Esophagus (tissue), 2 donors: ENCODE data around the gene NCOA1. TPM values are rescaled to one million over a fixed set of nuclear protein-coding genes. Genes with fewer than 3 reads are reported as not detected.
"Not testable (repeated sequence)": the region's sequence is repeated elsewhere in the genome, so short reads cannot be mapped to it uniquely, and the experiment has no call there.

Experiments used
- H3K27ac ChIP-seq, 2 donors: one replicate each; pipeline ENCODE4 v1.5.1; 2013; ENCODE audit warnings: low read depth in 2 of 2, mild to moderate bottlenecking in 2 of 2, inconsistent platforms in 1 of 2, low read length in 1 of 2, moderate library complexity in 1 of 2
- H3K27me3 ChIP-seq, 2 donors: one replicate each; pipeline ENCODE4 v1.6.1; 2013; ENCODE audit warnings: low read length in 2 of 2, control low read depth in 1 of 2, mild to moderate bottlenecking in 1 of 2; ENCODE audit not compliant: insufficient read depth in 2 of 2, control insufficient read depth in 1 of 2
- H3K36me3 ChIP-seq, 2 donors: one replicate each; pipeline ENCODE4 v1.6.1; 2013; ENCODE audit warnings: low read length in 1 of 2; ENCODE audit not compliant: control insufficient read depth in 2 of 2, insufficient read depth in 2 of 2
- H3K4me1 ChIP-seq, 2 donors: one replicate each; pipeline ENCODE4 v1.6.1; 2013; ENCODE audit warnings: low read length in 1 of 2; ENCODE audit not compliant: control insufficient read depth in 2 of 2, insufficient read depth in 2 of 2
- H3K4me3 ChIP-seq, 2 donors: one replicate each; pipeline ENCODE4 v1.5.1; 2013; ENCODE audit warnings: low read length in 2 of 2, mild to moderate bottlenecking in 2 of 2, low read depth in 1 of 2, moderate library complexity in 1 of 2
- H3K9me3 ChIP-seq, 2 donors: one replicate each; pipeline ENCODE4 v1.6.1; 2013; ENCODE audit warnings: mild to moderate bottlenecking in 2 of 2, low read depth in 1 of 2, low read length in 1 of 2, moderate library complexity in 1 of 2; ENCODE audit not compliant: control insufficient read depth in 2 of 2, insufficient read depth in 1 of 2
- WGBS, 2 donors: extraction: QIAGEN DNeasy Blood & Tissue Kit; methylation state at CpG; one replicate each; pipeline ENCODE4 v1.1.7; 2013; 5-methylcytosine and 5-hydroxymethylcytosine counted together
- polyA plus RNA-seq, 2 donors: library from polyadenylated mRNA; stranded (reverse); fragments of 200-250 nt; gene quantifications; one replicate each; pipeline ENCODE4 v1.2.3, GENCODE V29; 2013
- donor health status: healthy with polysubstance abuse.
- donor health status: Bipolar disorder and iron deficiency.

Gene NCOA1
- polyA plus RNA-seq, 2 donors: 8.7 to 13.7 TPM

- not testable (repeated sequence) for H3K9me3 ChIP-seq, H3K27me3 ChIP-seq, H3K4me1 ChIP-seq, H3K4me3 ChIP-seq, H3K36me3 ChIP-seq, H3K27ac ChIP-seq
- 96 to 99% methylated on average over 6 of the region's 6 CpGs for WGBS, 2 donors
These were observed 109.1 kb downstream of the NCOA1 start for GRCh38 chr2:24600140-24600539.

- 94 to 97% methylated on average over 3 of the region's 3 CpGs for WGBS, 2 donors
- H3K4me1 ChIP-seq: peaks cover 0 to 8% of the 10 kb centered on the region in 2 donors
- no peaks in the 10 kb centered on the region for H3K27me3 ChIP-seq
- no peak overlapping the region for H3K4me3 ChIP-seq
- H3K9me3 ChIP-seq: no peaks in the 10 kb centered on the region
- no peak overlapping the region for H3K27ac ChIP-seq
- H3K36me3 ChIP-seq: no peaks in the 10 kb centered on the region
These were observed 120.6 kb downstream of the NCOA1 start for GRCh38 chr2:24611631-24612030.

- Histone ChIP-seq H3K27me3 (no peaks in the 10 kb centered on the region), H3K27ac (no peak overlapping the region), H3K4me1 (peaks cover 0 to 8% of the 10 kb centered on the region in 2 donors), H3K9me3 (no peaks in the 10 kb centered on the region), H3K36me3 (no peaks in the 10 kb centered on the region), H3K4me3 (no peak overlapping the region)
- WGBS, 2 donors: 79 to 84% methylated on average over 6 of the region's 6 CpGs
These were observed 122.2 kb downstream of the NCOA1 start for GRCh38 chr2:24613154-24613814.

- Histone ChIP-seq H3K36me3 (no peaks in the 10 kb centered on the region), H3K9me3 (no peaks in the 10 kb centered on the region), H3K4me1 (peaks cover 0 to 8% of the 10 kb centered on the region in 2 donors), H3K27ac (no peak overlapping the region), H3K4me3 (no peak overlapping the region), H3K27me3 (no peaks in the 10 kb centered on the region)
- WGBS, 2 donors: 57 to 64% methylated on average over 2 of the region's 2 CpGs
These were observed 125.6 kb downstream of the NCOA1 start for GRCh38 chr2:24616616-24617015.

GRCh38 chr2:24617424-24617823 is 126.4 kb downstream of the NCOA1 start:
- Histone ChIP-seq H3K4me3 (no peak overlapping the region), H3K4me1 (peaks cover 0 to 8% of the 10 kb centered on the region in 2 donors)

GRCh38 chr2:24618144-24618543 is 127.1 kb downstream of the NCOA1 start:
- Histone ChIP-seq H3K9me3 (no peaks in the 10 kb centered on the region), H3K27me3 (no peaks in the 10 kb centered on the region), H3K4me1 (peaks cover 0 to 8% of the 10 kb centered on the region in 2 donors), H3K27ac (no peak overlapping the region), H3K36me3 (no peaks in the 10 kb centered on the region), H3K4me3 (no peak overlapping the region)
- 52 to 78% methylated on average over 1 of the region's 1 CpG for WGBS, 2 donors

More at GRCh38 chr2:24617424-24617823, 126.4 kb downstream of the NCOA1 start:
- no peak overlapping the region for H3K27ac ChIP-seq
- WGBS, 2 donors: 80 to 84% methylated on average over 2 of the region's 2 CpGs
- no peaks in the 10 kb centered on the region for H3K36me3 ChIP-seq
- no peaks in the 10 kb centered on the region for H3K27me3 ChIP-seq
- H3K9me3 ChIP-seq: no peaks in the 10 kb centered on the region

GRCh38 chr2:24618680-24619079 is 127.6 kb downstream of the NCOA1 start:
- Histone ChIP-seq H3K4me3 (no peak overlapping the region), H3K27ac (no peak overlapping the region), H3K4me1 (peaks cover 0 to 2% of the 10 kb centered on the region in 2 donors), H3K27me3 (no peaks in the 10 kb centered on the region), H3K9me3 (no peaks in the 10 kb centered on the region), H3K36me3 (no peaks in the 10 kb centered on the region)
- 93 to 98% methylated on average over 1 of the region's 1 CpG for WGBS, 2 donors

GRCh38 chr2:24620936-24621335 is 129.9 kb downstream of the NCOA1 start:
- H3K27ac ChIP-seq: no peak overlapping the region
- no peaks in the 10 kb centered on the region for H3K9me3 ChIP-seq
- H3K4me1 ChIP-seq: no peaks in the 10 kb centered on the region
- no peaks in the 10 kb centered on the region for H3K27me3 ChIP-seq
- no peak overlapping the region for H3K4me3 ChIP-seq
- WGBS, 2 donors: 79 to 83% methylated on average over 2 of the region's 2 CpGs
- H3K36me3 ChIP-seq: no peaks in the 10 kb centered on the region

GRCh38 chr2:24621779-24622538 is 130.9 kb downstream of the NCOA1 start:
- H3K36me3 ChIP-seq: no peaks in the 10 kb centered on the region
- H3K27me3 ChIP-seq: no peaks in the 10 kb centered on the region
- no peaks in the 10 kb centered on the region for H3K9me3 ChIP-seq
- H3K4me3 ChIP-seq: no peak overlapping the region
- H3K27ac ChIP-seq: no peak overlapping the region
- no peaks in the 10 kb centered on the region for H3K4me1 ChIP-seq
- 47 to 64% methylated on average over 3 of the region's 3 CpGs for WGBS, 2 donors

GRCh38 chr2:24623535-24623934 is 132.5 kb downstream of the NCOA1 start:
- Histone ChIP-seq H3K27me3 (no peaks in the 10 kb centered on the region), H3K36me3 (no peaks in the 10 kb centered on the region), H3K4me3 (no peak overlapping the region), H3K9me3 (no peaks in the 10 kb centered on the region), H3K4me1 (no peaks in the 10 kb centered on the region), H3K27ac (no peak overlapping the region)
- 94 to 97% methylated on average over 4 of the region's 4 CpGs for WGBS, 2 donors
